ENCODE measurements around the gene CDH3.

Gene CDH3

DNA sequence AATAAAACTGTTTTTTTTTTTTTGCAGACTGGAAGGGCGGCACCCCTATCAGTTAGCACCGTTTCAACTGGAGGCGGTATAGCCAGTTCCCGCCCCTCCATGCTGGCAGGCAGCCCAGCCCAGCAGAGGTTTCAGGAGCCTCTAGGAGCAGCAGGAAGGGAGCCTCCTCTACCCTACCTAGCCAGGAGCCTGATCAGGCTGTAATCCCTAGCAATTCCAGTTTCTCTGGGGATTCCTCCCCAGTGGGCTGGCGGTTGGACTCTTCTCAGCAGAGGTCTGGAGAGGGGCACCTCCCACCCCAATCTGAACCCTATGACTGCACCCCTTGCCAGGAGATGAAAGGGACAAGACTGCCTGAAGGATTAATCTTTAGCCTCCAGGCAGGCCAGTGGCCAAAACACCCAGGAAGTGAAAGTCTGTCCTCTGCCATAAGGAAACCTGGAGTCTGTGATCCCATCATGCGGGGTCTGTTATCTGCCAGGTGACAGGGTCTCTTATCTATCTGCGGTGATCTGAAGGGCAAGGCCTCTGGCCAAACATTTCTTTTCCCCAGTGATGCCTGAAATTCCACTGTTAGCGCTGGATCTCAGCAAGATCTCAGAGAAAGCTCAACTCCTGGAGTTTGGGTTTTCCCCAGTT lies 87.1 kb downstream of the CDH3 start:
- Mint-ChIP-seq H3K4me3 (no peak overlapping the region), H3K9me3 (no peaks in the 10 kb centered on the region), H3K4me1 (peaks cover 2% of the 10 kb centered on the region), H3K27ac (no peak overlapping the region), H3K27me3 (peaks cover 30% of the 10 kb centered on the region), H3K36me3 (ENCODE audit: low read depth) (no peaks in the 10 kb centered on the region)
- ATAC-seq (no peak), DNase-seq (no peak)

DNA sequence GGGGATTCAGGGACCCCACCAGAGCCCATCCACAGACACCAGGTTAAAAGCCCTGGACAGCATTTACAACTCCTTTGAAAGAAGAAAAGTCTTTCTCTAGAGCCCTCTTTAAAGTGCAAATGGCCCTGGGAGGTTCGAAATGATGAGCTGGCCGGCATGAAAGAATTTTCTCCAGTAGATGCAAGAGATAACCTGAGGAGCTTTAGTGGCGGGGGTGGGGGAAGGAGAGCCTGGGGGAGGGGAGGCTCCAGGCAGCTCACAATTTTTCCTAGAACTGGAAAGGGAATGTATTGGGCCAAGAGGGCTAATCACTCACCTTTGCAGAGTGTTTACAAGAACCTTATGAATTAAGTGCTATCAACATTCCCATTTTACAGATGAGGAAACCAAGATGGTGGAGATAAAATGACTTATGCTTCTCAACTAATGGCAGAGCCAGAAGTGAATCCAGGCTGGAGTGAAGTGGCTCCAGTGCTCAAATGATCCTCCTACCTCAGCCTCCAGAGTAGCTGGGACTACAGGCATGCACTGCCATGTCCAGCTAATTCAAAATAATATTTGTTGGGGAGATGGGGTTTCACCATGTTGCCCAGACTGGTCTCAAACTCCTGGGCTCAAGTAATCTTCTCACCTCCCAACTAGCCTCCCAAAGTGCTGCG lies 87.8 kb downstream of the CDH3 start:
- ATAC-seq, result no peak
- no peak for DNase-seq
- H3K4me1 Mint-ChIP-seq, result peaks cover 5% of the 10 kb centered on the region
- H3K27me3 Mint-ChIP-seq, result peaks cover 35% of the 10 kb centered on the region
- H3K27ac Mint-ChIP-seq, result no peak overlapping the region
- no peak overlapping the region for H3K4me3 Mint-ChIP-seq
- no peaks in the 10 kb centered on the region for H3K9me3 Mint-ChIP-seq
- H3K36me3 Mint-ChIP-seq (ENCODE audit: low read depth), result no peaks in the 10 kb centered on the region

DNA sequence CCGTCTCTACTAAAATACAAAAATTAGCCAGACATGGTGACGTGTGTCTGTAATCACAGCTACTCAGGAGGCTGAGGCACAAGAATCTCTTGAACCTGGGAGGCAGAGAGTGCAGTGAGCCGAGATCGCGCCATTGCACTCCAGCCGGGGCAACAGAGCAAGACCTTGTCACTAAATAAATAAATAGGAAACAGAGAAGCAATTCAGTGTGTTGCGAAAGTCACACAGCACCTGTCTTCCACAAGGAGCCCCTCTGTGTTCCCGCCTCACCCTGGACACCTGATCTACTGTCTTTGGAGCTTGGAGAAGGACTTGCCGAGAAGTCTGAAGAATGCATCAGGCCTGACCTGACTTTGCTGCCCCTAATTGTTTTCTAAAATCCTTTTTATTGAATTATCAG lies 88.5 kb downstream of the CDH3 start:
- no peak overlapping the region for H3K4me3 Mint-ChIP-seq
- H3K36me3 Mint-ChIP-seq (ENCODE audit: low read depth), result no peaks in the 10 kb centered on the region
- H3K9me3 Mint-ChIP-seq, result no peaks in the 10 kb centered on the region
- ATAC-seq (no peak), DNase-seq (no peak)
- H3K27me3 Mint-ChIP-seq, result peaks cover 36% of the 10 kb centered on the region
- peaks cover 5% of the 10 kb centered on the region for H3K4me1 Mint-ChIP-seq
- no peak overlapping the region for H3K27ac Mint-ChIP-seq

DNA sequence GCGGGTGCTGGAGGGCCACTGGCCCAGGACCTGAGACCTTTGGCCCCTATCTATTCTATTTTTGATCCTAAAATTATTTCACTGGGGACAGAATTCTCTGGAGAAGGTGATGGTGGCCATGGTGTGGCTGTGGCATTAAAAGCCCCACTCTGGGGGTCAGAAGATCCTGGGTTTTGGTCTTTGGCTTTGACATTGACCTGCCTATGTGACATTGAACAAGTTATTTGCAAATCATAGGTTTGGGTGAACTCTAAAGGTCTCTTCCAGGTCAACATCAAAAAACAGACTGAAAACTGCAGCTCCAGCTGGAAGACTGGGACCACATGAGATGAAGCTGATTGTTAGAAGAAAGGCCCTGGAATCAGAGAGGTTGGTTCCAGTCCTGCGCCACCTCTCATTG lies 89.7 kb downstream of the CDH3 start:
- H3K9me3 Mint-ChIP-seq, result no peaks in the 10 kb centered on the region
- peaks cover 35% of the 10 kb centered on the region for H3K27me3 Mint-ChIP-seq
- DNase-seq (no peak), ATAC-seq (no peak)
- peaks cover 5% of the 10 kb centered on the region for H3K4me1 Mint-ChIP-seq
- H3K27ac Mint-ChIP-seq, result no peak overlapping the region
- H3K4me3 Mint-ChIP-seq, result no peak overlapping the region
- no peaks in the 10 kb centered on the region for H3K36me3 Mint-ChIP-seq (ENCODE audit: low read depth)

DNA sequence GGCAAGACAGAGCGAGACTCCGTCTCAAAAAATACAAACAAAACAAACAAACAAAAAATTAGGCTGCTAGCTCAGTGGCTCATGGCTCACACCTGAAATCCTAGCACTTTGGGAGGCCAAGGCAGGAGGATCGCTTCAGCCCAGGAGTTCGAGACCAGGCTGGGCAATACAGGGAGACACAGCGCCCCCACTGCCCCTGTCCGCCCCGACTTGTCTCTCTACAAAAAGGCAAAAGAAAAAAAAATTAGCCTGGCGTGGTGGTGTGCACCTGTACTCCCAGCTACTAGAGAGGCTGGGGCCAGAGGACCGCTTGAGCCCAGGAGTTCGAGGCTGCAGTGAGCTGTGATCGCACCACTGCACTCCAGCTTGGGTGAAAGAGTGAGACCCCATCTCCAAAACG lies 91.5 kb downstream of the CDH3 start:
- ATAC-seq (no peak), DNase-seq (no peak)
- Mint-ChIP-seq H3K27ac (no peak overlapping the region), H3K27me3 (peaks cover 41% of the 10 kb centered on the region), H3K9me3 (no peaks in the 10 kb centered on the region), H3K4me3 (peak overlapping the region; percentile 39), H3K36me3 (ENCODE audit: low read depth) (no peaks in the 10 kb centered on the region), H3K4me1 (peaks cover 16% of the 10 kb centered on the region)

DNA sequence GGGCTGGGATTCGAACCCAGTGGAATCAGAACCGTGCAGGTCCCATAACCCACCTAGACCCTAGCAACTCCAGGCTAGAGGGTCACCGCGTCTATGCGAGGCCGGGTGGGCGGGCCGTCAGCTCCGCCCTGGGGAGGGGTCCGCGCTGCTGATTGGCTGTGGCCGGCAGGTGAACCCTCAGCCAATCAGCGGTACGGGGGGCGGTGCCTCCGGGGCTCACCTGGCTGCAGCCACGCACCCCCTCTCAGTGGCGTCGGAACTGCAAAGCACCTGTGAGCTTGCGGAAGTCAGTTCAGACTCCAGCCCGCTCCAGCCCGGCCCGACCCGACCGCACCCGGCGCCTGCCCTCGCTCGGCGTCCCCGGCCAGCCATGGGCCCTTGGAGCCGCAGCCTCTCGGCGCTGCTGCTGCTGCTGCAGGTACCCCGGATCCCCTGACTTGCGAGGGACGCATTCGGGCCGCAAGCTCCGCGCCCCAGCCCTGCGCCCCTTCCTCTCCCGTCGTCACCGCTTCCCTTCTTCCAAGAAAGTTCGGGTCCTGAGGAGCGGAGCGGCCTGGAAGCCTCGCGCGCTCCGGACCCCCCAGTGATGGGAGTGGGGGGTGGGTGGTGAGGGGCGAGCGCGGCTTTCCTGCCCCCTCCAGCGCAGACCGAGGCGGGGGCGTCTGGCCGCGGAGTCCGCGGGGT lies 92.1 kb downstream of the CDH3 start, which contains the start of gene CDH1:
Gene CDH1, plus strand, starts transcription at position 247 of the 684 bp plus-strand sequence. Its CDS starts 124 bp downstream, at position 371.
- DNase-seq (peak; percentile 18), ATAC-seq (peak; percentile 31)
- H3K27ac Mint-ChIP-seq, result no peak within 1 kb of the TSS
- H3K9me3 Mint-ChIP-seq, result no peaks in the 10 kb centered on the region
- H3K4me3 Mint-ChIP-seq, result peak within 1 kb of the TSS; percentile 39
- no peaks in the 10 kb centered on the region for H3K36me3 Mint-ChIP-seq (ENCODE audit: low read depth)
- peaks cover 42% of the 10 kb centered on the region for H3K27me3 Mint-ChIP-seq
- H3K4me1 Mint-ChIP-seq, result peaks cover 16% of the 10 kb centered on the region

DNA sequence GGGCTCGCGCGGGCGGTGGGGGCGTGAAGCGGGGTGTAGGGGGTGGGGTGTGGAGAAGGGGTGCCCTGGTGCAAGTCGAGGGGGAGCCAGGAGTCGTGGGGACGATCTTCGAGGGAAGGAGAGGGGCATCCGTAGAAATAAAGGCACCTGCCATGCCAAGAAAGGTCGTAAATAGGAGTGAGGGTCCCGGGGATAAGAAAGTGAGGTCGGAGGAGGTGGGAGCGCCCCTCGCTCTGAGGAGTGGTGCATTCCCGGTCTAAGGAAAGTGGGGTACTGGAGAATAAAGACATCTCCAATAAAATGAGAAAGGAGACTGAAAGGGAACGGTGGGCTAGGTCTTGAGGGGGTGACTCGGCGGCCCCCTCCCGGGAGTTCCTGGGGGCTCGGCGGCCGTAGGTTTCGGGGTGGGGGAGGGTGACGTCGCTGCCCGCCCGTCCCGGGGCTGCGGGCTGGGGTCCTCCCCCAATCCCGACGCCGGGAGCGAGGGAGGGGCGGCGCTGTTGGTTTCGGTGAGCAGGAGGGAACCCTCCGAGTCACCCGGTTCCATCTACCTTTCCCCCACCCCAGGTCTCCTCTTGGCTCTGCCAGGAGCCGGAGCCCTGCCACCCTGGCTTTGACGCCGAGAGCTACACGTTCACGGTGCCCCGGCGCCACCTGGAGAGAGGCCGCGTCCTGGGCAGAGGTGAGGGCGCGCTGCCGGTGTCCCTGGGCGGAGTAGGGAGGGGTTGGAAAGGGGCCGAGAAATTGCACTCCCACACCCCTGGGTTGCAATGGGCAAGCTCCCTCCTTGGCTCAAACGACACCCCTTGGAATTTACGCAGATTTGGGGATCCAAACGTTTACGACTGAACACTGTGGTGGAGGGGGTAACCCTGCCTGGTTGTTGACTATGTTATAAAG lies 92.9 kb downstream of the CDH3 start:
- Mint-ChIP-seq H3K4me3 (peak overlapping the region; percentile 13), H3K4me1 (peaks cover 16% of the 10 kb centered on the region), H3K27ac (no peak overlapping the region), H3K27me3 (peaks cover 42% of the 10 kb centered on the region), H3K9me3 (no peaks in the 10 kb centered on the region), H3K36me3 (ENCODE audit: low read depth) (no peaks in the 10 kb centered on the region)
- DNase-seq (no peak), ATAC-seq (no peak)

DNA sequence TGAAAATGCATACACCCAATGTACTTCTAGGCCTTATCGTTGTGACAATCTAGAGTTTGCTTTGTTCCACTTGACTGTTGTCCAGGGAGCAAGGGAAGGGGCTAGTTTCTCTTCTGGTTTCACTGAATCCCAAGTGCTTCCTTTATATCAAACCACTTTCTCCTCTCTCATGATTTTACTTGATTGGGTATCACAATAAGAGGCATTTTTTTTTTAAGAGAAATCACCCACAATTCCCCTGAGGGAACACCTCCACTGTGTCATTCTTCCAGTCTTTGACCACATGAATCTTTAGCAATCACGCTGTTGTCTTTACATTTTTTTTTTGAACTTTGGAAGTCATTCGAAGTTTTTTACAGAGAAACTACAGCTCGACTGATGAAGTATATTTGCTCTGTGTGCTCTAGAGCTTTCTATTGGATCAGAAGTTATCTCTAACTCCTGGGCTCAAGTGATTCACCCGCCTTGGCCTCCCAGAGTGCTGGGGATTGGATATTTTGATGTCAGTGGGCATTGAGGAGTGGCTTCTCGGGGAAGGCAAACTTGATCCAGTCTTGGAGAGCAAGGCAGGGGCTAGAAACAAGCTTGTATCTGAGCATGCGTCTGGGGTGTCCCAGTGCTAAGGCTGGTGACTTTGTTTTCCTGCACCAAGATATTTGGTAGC lies 95.0 kb downstream of the CDH3 start:
- H3K4me3 Mint-ChIP-seq, result no peak overlapping the region
- DNase-seq (no peak), ATAC-seq (no peak)
- H3K4me1 Mint-ChIP-seq, result peaks cover 16% of the 10 kb centered on the region
- no peak overlapping the region for H3K27ac Mint-ChIP-seq
- H3K9me3 Mint-ChIP-seq, result no peaks in the 10 kb centered on the region
- no peaks in the 10 kb centered on the region for H3K36me3 Mint-ChIP-seq (ENCODE audit: low read depth)
- peaks cover 35% of the 10 kb centered on the region for H3K27me3 Mint-ChIP-seq

DNA sequence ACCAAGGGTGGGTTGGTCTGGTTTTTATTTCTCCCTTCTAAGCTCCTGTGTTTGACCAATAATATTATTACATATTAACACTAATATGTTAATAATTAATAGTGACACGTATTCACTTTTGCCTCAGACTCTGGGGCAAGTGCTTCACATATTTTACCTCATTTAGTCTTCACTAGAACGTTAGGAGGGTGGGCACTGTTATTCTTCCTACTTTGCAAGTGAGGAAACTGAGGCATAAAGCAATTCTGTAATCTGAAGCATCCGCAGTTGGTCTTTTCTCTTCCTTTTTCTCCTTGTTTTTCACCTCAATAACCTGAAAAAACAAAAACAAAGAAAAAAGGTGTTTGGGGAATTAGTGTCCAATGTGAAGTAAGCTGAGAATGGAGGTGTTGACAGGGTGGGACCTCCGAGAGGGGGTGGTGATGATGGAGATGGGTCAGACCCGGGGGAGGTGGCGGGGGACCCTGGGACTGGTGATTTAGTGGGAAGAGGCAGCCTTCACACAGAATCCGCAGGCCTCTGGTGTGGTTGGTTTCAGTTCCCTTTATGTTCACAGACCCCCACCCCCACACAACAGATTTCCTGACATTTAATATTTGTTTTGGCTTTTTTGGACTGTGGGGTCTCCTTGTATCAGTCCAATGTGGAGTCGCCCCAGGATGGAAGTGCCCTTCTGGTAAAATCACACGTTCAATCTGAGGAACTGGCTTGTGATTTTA lies 95.7 kb downstream of the CDH3 start:
- Mint-ChIP-seq H3K27me3 (peaks cover 32% of the 10 kb centered on the region), H3K9me3 (no peaks in the 10 kb centered on the region), H3K4me3 (no peak overlapping the region), H3K36me3 (ENCODE audit: low read depth) (no peaks in the 10 kb centered on the region), H3K27ac (no peak overlapping the region), H3K4me1 (peaks cover 16% of the 10 kb centered on the region)
- ATAC-seq (no peak), DNase-seq (no peak)

DNA sequence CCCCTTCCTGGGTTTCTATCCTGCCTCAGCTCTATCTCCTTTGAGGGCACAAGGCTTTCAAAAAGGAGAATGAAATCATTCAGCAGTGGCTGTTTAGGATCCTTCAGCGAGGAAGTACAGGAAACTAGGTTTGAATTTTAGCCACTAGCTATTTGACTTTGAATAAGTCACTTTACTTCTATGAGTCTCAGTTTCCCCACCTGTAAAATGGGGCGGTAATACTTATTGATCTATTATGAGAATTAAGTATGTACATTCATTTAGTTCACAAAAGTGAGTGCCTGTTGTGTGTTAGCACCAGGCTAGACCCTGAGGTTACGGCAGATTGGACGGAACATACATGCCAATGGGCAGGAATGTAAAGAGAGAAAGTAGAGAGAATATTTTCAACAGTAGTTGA lies 98.6 kb downstream of the CDH3 start:
- Mint-ChIP-seq H3K4me1 (peaks cover 11% of the 10 kb centered on the region), H3K36me3 (ENCODE audit: low read depth) (no peaks in the 10 kb centered on the region), H3K4me3 (no peak overlapping the region), H3K9me3 (no peaks in the 10 kb centered on the region), H3K27me3 (peaks cover 14% of the 10 kb centered on the region), H3K27ac (no peak overlapping the region)
- no peak for ATAC-seq
- no peak for DNase-seq

DNA sequence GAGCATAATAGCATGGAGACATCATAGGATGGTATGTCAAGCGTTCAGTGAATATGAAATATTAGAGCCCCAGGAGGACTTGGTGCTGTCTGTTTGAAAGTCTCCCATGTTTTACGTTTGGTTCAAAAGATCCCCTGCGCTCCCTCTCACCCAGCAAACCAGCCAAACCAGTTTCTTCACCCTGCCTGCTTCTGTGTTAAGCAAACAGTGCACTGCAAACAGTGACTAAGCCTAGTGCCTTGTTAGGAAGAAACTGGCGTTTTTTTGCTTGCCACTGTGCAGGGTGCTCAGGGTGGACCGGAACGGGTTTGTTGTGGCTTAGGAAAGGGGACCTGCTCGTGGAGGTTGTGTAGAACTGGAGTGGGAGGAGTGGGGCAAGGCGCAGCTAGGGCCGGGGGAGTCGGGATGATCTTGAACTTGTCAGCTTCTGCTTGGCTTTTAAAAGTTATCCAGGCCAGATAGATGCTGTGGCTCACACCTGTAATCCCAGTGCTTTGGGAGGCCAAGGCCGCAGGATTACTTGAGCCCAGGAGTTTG lies 99.7 kb downstream of the CDH3 start:
- Mint-ChIP-seq H3K4me1 (peaks cover 11% of the 10 kb centered on the region), H3K36me3 (ENCODE audit: low read depth) (no peaks in the 10 kb centered on the region), H3K27ac (no peak overlapping the region), H3K4me3 (no peak overlapping the region), H3K9me3 (no peaks in the 10 kb centered on the region), H3K27me3 (peaks cover 14% of the 10 kb centered on the region)
- no peak for ATAC-seq
- no peak for DNase-seq

DNA sequence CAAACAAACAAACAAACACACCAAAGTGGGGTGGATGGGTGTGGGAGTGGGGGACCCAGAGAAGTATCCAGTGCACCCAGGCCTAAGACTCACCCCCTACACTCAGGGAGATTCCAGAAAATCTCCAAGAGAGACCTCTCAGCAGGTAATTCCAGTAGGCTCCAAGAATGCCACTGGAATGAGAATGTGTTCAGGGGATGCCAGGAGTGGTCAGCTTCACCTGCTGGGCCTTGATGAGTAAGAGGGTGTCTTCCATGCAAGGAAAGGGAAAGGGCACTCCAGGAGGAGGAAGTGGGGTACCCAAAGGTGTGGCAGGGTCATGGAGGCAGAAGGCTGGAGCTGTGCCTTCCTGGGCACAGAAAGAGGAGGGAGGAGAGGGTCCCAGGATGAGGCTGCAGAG lies 101.8 kb downstream of the CDH3 start:
- Mint-ChIP-seq H3K27ac (no peak overlapping the region), H3K9me3 (no peaks in the 10 kb centered on the region), H3K4me3 (no peak overlapping the region), H3K27me3 (peaks cover 9% of the 10 kb centered on the region), H3K36me3 (ENCODE audit: low read depth) (no peaks in the 10 kb centered on the region), H3K4me1 (no peaks in the 10 kb centered on the region)
- ATAC-seq (no peak), DNase-seq (no peak)

DNA sequence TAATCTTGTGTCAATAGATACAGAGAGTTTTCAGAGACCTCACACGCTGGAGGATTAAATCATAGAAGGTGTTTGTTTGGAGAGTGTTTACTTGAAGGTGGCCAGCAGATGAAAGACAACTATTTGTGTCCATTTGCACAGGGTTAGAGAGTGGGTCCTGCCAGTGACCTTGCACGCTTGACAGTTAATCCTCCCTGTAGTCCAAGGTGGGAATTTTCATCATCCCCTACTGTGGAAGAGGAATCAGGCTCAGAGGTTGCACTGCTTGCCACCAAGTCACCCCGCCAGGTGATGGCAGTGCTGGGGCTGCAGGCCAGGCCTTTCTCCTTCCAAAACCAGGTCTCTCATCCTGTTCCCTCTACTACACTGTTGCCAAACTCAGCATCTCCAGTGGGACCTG lies 104.3 kb downstream of the CDH3 start:
- H3K36me3 Mint-ChIP-seq (ENCODE audit: low read depth), result no peaks in the 10 kb centered on the region
- DNase-seq, result no peak
- ATAC-seq, result no peak
- H3K4me3 Mint-ChIP-seq, result no peak overlapping the region
- no peaks in the 10 kb centered on the region for H3K9me3 Mint-ChIP-seq
- no peak overlapping the region for H3K27ac Mint-ChIP-seq
- H3K27me3 Mint-ChIP-seq, result peaks cover 7% of the 10 kb centered on the region
- H3K4me1 Mint-ChIP-seq, result peaks cover 20% of the 10 kb centered on the region

Data from activated naive CD8-positive, alpha-beta T cell treated with anti-CD3 and anti-CD28 coated beads, Interleukin-2, amount 50 U/mL, for 24 hours (primary cell).